ENCODE results near the gene ZFP90. TPM values are rescaled to one million over a fixed set of nuclear protein-coding genes. Genes with fewer than 3 reads are reported as not detected.

ZFP90 gene
- total RNA-seq, 1 experiment from 2014 or later = 12.8 TPM

GRCh38 chr16:68509381-68509780 lies 29.7 kb upstream of the ZFP90 start:
- H4K5ac ChIP-seq (ENCODE audit: insufficient read length, low read depth, low read length) = no peak overlapping the region
- H2AK5ac ChIP-seq (ENCODE audit: insufficient read length, low read length) = no peak overlapping the region
- H4K91ac ChIP-seq (ENCODE audit: insufficient read length, low read depth, low read length) = no peak overlapping the region
- no peak overlapping the region for H3K56ac ChIP-seq (ENCODE audit: insufficient read length, low read depth, low read length)
- WGBS (ENCODE audit: extremely low coverage, insufficient read length, low lambda C conversion rate) = no CpG with 5 or more reads among the region's 6 CpGs
- no peak overlapping the region for H3T11ph ChIP-seq (ENCODE audit: low read length)
- no peaks in the 10 kb centered on the region for H3K9me3 ChIP-seq (ENCODE audit: control insufficient read depth, low read depth, low read length)
- Mint-ChIP-seq H3K27me3 (ENCODE audit: low read depth) (peaks cover 39% of the 10 kb centered on the region), H3K27ac (no peak overlapping the region), H3K4me3 (peak overlapping the region; percentile 42 to 54; a peak in 1 of 5 replicates), H3K9me3 (no peaks in the 10 kb centered on the region; a peak in 1 of 5 replicates), H3K4me1 (no peaks in the 10 kb centered on the region), H3K36me3 (ENCODE audit: insufficient read depth in 1 of 3, low read depth in 3 of 3) (no peaks in the 10 kb centered on the region)
- H2BK5ac ChIP-seq (ENCODE audit: insufficient read length, low read length) = no peak overlapping the region
- H2BK12ac ChIP-seq (ENCODE audit: insufficient read length, low read depth, low read length) = no peak overlapping the region
- no peak overlapping the region for H3K23ac ChIP-seq (ENCODE audit: insufficient read length, low read depth, low read length)
- H4K20me1 ChIP-seq (ENCODE audit: control insufficient read depth, insufficient read depth, insufficient read length) = no peaks in the 10 kb centered on the region
- no peak overlapping the region for H2AFZ ChIP-seq (ENCODE audit: low read length)
- DNase-seq = no peak
- no peaks in the 10 kb centered on the region for H3K23me2 ChIP-seq (ENCODE audit: insufficient read length, low read depth, low read length, poor library complexity, severe bottlenecking)
- H3K27ac ChIP-seq (ENCODE audit: insufficient read length, low read depth, low read length) = no peak overlapping the region
- no peak overlapping the region for H3K14ac ChIP-seq (ENCODE audit: insufficient read depth, low read length)
- H3K4ac ChIP-seq (ENCODE audit: low read depth, low read length) = no peak overlapping the region
- H3K9ac ChIP-seq (ENCODE audit: extremely low read depth, insufficient read length, low read length) = no peak overlapping the region
- H3K4me2 ChIP-seq (ENCODE audit: insufficient read depth, insufficient read length, low read length) = no peak overlapping the region
- no peaks in the 10 kb centered on the region for H3K4me1 ChIP-seq (ENCODE audit: insufficient read depth, low read length)
- no peak for TF ChIP-seq CTCF (conservative IDR thresholded peaks at IDR 0.05)
- no peak overlapping the region for H3K18ac ChIP-seq (ENCODE audit: insufficient read length, low read depth, low read length)
- no peak overlapping the region for H2BK15ac ChIP-seq (ENCODE audit: low read depth, low read length)
- no peaks in the 10 kb centered on the region for H3K79me1 ChIP-seq (ENCODE audit: insufficient read depth, low read depth, low read length, poor library complexity, severe bottlenecking)
- H4K8ac ChIP-seq (replicated peaks; ENCODE audit: insufficient read length, low read depth, low read length) = no peak overlapping the region
- no peak overlapping the region for H2BK20ac ChIP-seq (ENCODE audit: low read depth, low read length, poor library complexity, severe bottlenecking)
- no peaks in the 10 kb centered on the region for H3K79me2 ChIP-seq (ENCODE audit: insufficient read depth, low read length)
- H2BK120ac ChIP-seq (ENCODE audit: low read depth, low read length, poor library complexity, severe bottlenecking) = no peak overlapping the region
- H3K27me3 ChIP-seq (ENCODE audit: insufficient read depth, low read length) = no peaks in the 10 kb centered on the region; the same call in 1 of the 2 replicates

Measured in H9 (cell line).